GM19468 (cell line): ENCODE data around the gene ITPR2.
A peak's percentile ranks its signal among the peaks of the same experiment; 100 is the strongest.
"Not testable (repeated sequence)": the region's sequence is repeated elsewhere in the genome, so short reads cannot be mapped to it uniquely, and the experiment has no call there.

Source experiments
- ATAC-seq: cut with Tn5 transposase; IDR thresholded peaks from one replicate; pipeline ENCODE4 v1.9.1; 2021; ENCODE audit warnings: mild to moderate bottlenecking, moderate library complexity, moderate number of reproducible peaks; ENCODE audit not compliant: unreplicated experiment; ENCODE audit errors: extremely low read depth

The ITPR2 gene

DNA sequence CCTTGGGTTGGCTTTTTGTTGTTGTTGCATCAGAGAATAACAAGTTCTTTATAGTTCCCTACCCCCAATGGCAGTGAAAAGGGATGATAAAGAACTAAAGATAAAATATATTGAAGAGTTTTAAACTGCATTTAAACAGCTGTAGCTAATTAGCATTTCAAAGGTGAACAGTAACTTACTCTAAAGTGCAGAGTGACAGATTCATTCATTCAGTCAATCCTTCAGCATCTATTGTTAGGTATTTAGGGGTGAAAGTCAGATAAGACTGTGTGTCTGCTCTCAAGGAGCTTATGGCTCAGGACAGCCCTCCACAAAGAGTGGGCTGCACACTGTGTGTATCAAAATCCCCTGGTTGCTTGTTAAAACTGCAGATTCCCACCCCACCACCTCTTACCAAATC is 491.5 kb downstream of the ITPR2 start:
- ATAC-seq = no peak

DNA sequence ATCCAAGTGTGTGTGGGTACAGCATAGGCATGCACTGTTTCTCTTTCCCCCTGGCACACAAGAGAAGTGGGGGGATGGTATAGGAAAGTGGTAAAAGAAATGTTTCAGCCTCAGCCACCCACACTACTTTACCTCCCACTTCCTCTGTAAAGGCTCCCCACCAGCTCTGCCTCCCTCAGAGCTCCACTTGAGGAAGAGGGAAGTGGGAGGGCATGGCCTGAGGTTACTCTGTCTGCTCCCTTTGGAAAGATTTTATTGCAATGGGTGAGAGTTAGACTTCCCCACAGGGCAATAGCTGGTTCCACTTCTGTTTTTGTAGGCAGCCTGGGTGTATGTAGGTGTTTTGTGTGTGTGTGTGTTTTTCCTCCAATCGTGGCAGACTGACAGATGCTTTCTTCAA is 492.3 kb downstream of the ITPR2 start:
- ATAC-seq = peak; percentile 48

DNA sequence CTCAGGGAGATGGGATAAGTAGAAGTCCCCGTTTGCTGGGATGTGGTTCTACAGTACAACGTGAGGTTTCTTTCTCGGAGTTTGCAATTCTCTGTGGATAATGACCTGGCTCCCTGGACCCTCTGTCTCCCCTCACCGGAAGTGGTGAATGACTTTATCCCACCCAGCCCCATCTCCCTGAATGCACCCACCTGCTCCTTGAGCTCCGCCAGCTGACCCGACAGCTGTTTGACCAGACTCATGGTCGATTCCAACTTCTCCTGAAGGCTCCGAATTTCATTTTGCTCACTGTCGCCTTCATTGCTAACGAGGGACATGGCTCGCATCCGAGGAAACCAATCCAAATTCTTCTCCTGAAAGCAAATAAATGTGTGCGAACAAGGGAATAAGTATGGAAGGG is 493.0 kb downstream of the ITPR2 start:
- no peak for ATAC-seq

DNA sequence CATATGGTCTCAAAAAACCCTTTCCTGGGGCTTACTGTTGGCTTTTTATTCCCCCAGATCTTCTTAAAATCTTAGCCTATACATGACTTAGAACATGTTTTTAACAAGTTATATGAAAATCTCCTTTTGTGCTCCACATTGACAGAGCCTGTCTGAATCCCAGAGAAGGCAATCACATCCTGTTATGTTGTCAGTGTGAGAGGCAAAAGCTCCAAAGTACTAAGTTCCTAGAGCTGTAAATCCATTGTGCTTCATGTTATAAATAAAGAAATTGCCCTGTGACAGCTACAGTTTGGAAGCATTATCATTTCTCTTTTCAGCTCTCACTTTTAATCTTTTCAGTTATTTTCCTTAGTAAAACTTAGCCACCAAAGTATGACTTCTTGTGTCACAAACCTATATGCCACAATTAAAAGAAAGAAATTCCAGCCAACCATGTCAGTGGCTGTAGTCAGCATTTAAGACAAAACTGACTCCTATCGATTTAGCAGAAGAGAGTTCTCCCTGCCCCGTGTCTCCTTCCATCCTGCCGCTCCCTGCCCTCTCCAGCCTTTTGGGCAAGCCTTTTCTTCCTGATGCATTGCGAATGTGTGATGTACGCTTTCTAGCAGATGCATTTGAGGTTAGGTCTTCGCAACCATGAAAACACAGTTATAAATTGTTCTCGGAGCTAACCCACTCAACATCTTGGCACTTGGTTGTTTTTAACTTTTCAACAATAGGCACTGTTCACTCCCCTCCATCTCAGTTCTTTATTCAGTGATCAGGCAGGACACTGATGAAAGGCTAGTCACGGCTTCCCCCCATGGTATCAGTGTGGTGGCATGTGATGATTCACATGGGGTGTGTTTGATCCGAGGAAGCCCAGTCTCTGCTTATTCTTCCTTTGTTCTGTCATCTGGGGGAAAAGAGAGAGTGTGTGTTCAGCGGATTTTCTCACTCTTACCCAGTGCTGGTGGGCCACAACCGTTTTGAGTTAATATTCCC is 494.1 kb downstream of the ITPR2 start:
- no peak for ATAC-seq

DNA sequence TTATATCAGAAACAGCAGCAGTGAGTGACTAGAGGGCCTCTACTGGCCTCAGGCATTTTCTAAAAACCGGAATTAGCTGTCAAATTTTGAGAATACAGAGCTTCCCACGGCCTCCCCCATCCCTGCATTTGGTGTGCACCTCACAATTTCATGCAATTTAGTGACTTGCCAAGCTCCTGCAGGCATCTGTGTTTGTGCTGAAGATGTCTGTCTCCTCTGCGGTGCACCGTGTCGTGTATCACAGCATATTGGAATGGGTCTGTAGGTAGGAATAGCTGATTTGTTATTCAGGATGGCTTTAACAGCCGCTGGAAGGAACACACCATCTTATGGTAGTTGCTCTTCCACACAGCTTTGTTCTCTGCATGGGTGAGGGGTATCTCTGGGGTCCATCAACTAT is 497.3 kb downstream of the ITPR2 start:
- no peak for ATAC-seq

DNA sequence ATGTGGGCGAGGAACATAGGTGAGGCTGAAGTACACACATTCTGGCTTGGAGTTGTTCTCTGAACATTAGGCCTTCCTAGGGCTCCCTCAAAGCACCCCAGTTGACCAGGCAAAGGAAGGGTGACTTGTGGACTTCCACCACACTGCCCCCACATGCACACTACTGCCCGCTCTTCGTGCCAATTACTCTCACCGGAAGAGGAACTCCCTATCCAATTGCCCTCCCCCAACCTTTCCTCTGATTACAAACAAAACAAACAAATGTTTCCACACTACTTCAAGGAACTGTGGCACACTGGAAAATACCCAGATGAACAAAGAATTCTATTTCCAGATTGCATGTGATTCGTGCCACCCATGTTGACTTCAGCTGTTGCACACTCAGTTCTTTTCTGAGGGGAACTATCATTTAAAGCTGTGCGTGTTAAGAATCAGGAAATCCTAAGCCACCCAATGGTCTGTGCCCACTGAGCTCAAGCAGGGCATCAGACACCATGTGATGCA is 498.3 kb downstream of the ITPR2 start:
- no peak for ATAC-seq

DNA sequence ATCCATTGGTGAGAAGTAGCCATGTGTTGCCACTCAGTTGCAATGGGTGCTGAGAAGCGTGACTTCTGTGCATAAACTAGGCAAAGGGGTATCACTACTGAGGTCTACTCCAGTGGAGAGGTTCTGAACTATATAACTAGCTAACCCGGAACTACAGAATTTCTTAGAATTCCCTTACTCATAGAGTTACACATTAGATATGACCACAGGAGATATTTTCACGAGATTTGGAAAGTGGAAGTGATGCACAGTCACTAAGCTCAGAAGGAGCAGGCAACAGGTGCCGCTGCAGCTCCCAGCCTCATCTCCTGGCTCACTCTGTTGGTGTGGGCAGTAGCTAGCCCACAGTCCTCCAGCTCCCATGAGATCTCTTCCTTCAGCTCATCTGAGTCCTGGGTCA is 501.0 kb downstream of the ITPR2 start:
- no peak for ATAC-seq

DNA sequence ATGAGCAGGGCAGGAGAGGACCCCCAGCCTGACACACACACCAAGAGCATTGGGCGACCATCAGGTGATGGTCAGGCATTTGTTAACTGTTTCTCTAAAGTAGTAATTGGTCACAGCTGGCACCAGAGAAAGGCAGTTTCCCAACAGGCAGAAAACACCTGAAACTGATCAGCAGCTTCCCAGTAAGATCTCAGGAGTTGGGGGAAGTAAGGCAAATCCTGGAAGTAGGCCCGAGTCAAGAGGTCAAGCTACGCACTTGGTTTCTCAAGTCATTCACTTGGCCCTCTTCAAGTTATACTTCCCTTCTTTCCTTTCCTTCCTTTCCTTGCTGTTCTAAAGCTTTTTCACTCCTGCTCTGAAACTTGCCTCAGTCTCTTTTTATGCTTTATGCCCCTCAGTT is 501.9 kb downstream of the ITPR2 start:
- ATAC-seq = no peak

DNA sequence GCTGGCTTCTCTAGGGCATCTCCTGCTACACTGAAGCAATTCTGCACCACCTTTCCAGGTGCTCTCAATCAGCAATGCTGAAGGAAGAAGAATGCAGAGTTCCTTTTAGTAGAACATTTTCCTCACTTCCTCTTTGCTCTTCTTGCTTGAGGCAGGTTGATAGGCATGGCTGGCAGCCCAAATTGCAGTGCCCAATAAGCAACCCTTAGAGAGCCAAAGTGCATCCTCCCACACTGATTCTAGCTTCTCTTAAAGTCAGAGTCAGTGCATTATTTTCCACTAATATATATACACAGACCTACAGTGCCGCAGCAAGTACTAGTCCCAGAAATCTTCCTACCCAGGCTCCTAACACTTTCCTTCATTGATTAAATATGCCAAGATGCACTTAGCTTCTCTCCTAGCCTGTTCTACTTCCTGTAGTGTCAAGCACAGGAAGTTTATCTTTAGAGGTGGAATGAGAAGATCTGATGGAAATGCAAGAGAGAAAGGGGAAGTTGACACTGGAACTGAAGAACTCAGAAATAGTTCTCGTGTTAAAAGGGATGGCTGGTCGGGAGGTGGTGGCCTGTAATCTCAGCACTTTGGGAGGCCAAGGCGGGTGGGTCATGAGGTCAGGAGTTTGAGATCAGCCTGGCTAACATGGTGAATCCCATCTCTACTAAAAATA is 504.9 kb downstream of the ITPR2 start:
- peak; percentile 70 for ATAC-seq

DNA sequence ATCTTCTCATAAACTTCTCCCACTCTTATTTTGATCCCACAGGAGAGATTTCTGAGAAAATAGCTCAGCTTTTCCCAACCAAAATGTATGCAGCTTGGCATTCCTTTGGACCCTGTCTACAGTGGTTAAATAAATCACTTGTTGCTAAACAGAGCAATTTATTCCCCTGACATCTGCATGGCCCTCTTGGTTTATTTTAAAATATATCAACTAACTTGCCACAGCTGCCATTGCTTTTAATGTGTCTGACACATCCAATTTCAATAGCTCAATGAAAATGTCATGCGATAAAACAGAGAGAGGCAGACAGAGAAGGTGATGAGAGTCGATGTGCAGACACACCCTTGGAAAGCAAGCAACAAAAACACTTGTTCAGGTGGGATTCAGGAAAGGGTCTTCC is 509.3 kb downstream of the ITPR2 start:
- ATAC-seq = no peak

DNA sequence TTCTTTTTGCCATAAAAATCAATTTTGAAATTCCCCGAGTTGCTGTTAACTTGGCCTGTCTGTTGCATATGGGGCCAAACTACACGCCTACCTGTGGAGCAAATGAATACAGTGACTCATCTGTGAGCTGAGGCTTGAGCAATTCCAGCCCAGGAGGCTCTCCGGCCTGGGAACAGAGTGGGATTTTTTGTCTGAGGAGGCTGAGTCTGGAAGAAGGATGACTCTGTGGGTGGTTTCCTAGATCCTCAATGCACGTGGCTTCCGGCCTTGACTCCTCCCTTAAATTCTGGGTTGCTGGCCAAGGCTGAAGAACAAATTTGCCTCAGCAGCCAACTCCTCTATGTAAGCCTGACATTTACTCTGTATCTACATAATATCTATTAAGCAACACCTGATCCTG is 513.5 kb downstream of the ITPR2 start:
- no peak for ATAC-seq

DNA sequence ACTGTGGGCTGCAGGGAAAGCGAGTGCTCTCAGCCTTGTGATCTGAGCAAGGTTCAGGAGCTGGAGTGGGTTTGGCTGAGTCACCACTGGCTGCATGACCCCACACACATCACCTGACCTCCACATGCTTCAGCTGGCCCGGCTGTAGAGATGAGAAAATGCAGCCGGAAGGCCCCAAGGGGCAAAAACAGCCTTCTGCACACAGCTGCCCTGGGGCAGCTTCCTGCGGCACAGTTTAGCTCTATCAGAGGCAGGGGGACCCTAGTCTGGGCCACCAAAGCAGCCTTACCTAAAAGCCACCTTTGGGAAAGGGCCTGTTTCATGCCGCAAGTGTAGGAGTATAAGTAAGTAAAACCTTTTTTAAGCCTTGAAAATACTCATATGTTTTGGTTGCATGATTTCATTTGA is 514.3 kb downstream of the ITPR2 start:
- ATAC-seq = peak; percentile 91

DNA sequence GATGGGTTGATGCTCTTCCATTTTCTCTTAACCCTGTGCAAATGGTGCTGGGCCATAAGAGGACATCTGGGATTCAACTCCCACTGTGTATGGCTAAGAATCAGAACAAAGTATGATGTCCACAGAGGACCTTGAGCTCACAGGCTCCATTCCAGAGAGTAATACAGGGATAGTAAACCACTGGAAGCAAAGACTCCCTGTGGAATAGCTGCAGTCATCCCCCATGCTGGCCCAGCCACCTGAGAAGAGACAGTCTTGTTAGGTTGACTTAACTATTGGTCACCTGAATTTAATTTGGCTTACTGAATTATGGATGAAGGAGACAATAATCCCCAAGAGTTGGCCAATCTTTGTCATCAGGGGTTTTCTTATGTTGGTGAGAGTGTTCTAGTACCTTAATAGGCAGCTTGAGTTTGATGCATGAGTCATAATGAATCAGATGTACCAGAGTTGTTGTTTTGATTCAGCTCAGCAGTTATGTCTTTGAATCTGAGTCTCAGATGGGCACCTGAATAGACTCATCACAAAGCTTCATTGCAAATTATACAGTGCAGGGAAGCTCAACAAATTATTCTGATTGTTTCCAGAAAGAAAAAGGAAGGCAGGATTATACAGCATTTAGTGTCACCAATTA is 514.9 kb downstream of the ITPR2 start:
- peak; percentile 6 for ATAC-seq

DNA sequence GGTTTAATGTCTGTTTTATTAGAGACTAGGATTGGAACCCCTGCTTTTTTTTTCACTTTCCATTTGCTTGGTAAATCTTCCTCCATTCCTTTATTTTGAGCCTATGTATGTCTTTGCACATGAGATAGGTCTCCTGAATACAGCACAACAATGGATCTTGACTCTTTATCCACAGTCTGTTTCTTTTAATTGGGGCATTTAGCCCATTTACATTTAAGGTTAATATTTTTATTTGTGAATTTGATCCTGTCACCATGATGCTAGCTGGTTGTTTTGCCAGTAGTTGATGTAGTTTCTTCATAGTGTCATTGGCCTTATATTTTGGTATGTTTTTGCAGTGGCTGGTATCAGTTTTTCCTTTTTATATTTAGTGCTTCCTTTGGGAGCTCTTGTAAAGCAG is 518.9 kb downstream of the ITPR2 start:
- not testable (repeated sequence) for ATAC-seq

DNA sequence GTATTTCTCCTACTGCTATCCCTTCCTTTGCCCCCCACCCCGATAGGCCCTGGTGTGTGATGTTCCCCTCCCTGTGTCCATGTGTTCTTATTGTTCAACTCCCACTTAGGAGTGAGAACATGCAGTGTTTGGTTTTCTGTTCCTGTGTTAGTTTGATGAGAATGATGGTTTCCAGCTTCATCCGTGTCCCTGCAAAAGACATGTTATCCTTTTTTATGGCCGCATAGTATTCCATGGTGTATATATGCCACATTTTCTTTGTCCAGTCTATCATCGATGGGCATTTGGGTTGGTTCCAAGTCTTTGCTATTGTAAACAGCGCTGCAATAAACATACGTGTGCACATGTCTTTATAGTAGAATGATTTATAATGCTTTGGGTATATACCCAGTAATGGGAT is 522.5 kb downstream of the ITPR2 start:
- ATAC-seq = not testable (repeated sequence)

DNA sequence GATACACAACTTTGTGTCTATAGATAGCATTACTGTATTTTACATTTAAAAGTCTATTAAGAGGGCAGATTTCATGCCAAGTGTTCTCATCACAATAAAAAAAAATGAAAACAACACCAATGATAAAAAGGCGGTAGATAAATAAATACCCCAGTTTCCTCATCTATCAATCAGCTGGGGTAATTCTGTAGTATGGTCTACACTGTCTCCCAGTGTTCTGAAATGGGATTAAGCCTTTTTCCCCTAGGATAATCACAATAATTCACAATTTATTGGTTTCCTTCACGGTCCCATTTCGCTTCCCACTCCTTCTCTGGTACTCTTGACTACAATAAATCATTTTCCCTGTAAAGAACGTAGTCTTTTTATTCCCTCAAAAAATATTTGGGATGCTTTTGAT is 523.4 kb downstream of the ITPR2 start:
- ATAC-seq = no peak

DNA sequence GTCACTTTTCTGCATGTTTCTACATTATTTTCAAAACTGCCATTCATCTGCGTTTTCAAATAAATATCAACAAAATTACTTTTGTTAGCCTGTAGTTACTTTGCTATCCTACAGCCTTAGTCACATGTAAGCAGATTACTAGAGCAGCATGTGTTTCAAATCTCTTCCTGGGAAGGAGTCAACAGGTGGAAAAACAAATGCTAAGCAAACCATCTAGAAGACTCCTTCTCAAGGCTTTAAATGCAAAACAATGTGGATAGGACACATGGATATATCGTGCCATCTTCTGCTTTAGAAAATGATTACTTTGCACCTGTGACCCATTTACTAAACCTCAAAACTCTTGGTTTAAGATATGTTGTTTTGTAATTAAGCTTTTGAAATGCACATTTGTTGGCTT is 528.7 kb downstream of the ITPR2 start:
- no peak for ATAC-seq

DNA sequence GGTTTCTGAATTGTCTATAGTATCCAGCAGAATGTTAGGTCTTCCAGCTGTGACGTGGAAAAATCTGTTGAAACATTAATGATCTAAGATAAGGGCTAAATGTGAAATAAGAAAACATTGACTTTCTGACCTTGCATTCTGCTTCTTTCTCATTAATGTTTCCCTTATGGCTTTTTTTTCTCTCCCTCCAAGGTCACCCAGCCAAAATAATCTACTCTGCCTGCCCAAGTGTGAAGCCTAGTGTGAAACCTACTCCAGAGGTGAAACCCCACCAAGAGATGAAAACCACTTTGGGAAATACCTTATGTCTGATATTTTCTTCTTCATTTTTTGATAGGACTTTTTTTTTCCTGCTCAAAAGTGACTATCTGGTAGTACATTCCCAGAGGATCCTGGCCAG is 529.6 kb downstream of the ITPR2 start:
- no peak for ATAC-seq

DNA sequence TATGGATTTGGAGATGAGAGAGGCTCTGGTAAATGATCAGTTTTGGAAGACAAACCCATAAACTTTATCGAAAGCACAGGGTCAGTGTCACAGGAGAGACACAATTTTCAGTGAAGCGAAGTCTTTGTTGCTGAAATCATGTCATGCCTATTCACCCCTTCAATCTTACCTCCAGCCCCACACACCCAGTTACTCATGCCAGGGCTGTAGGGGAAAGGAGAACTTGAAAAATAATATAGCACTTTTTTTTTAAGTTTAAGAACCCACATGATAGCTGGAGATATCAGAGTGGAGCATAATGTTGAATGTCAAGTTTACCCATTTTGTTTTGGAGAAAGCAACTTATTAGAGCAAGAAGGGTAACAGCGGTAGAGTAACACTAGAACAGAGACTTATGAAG is 530.2 kb downstream of the ITPR2 start:
- no peak for ATAC-seq

DNA sequence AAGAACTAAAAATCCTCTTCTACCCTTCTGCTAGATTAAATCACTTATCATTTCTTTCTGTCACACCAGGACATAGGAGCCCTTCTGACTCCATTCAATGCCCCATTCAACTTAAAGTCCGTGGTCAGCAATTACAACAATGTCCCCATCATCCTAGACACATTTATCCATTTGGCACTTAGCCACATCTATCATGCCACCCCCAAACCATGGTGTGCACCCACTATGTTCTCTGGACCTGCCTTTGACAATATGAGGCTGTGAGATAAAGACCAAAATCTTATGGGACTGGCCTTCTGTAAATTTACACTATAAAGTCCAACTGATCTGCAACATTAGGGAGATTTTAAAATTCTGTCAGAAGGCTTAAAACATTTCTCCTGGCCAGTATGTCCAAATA is 533.2 kb downstream of the ITPR2 start:
- no peak for ATAC-seq
